Measurements from ENCODE around the gene ANP32E. TPM values are rescaled to one million over a fixed set of nuclear protein-coding genes. Genes with fewer than 3 reads are reported as not detected.

The ANP32E gene
- total and polyA plus RNA-seq, 9 of the 15 experiments (the other 6 are each of a cell fraction or from before 2014, with no cell fraction given) = 60.4 to 197 (median 104) TPM

GRCh38 chr1:150179867-150180266 lies 56.0 kb downstream of the ANP32E start:
- CTCF ChIA-PET (ENCODE audit: low intra/inter-chr PET ratio) = no interaction called here
- Histone ChIP-seq H3K79me2 (ENCODE audit: control insufficient read depth, insufficient read depth, low read length) (no peaks in the 10 kb centered on the region), H3K4me2 (ENCODE audit: insufficient read depth, low read length) (no peak overlapping the region), H3K27me3 (ENCODE audit: control insufficient read depth in 2 of 2, insufficient read depth in 2 of 2, low read length in 2 of 2) (no peaks in the 10 kb centered on the region), H3K4me3 (no peak overlapping the region), H3K9ac (ENCODE audit: insufficient read depth in 1 of 2, low read depth in 2 of 2, low read length in 2 of 2) (no peak overlapping the region), H3K36me3 (ENCODE audit: control insufficient read depth, insufficient read depth, low read length) (no peaks in the 10 kb centered on the region), H3K9me1 (ENCODE audit: control insufficient read depth, insufficient read depth, low read length) (no peaks in the 10 kb centered on the region), H4K20me1 (replicated peaks; ENCODE audit: control insufficient read depth, insufficient read depth, low read length) (no peaks in the 10 kb centered on the region), H3K9me3 (replicated peaks; ENCODE audit: control insufficient read depth, insufficient read depth, low read depth, low read length) (no peaks in the 10 kb centered on the region), H3K27ac (ENCODE audit: extremely low read depth, low read depth, low read length) (no peak overlapping the region), H2AFZ (ENCODE audit: low read depth, low read length) (no peak overlapping the region), H3K4me1 (replicated peaks in 1 of 2; ENCODE audit: control insufficient read depth in 2 of 2, insufficient read depth in 2 of 2, low read length in 2 of 2) (no peaks in the 10 kb centered on the region)
- ATAC-seq (peak; percentile 39; the same call in 2 of the 3 replicates), DNase-seq (ENCODE audit: extremely low read depth in 1 of 4, low spot score in 3 of 4) (no peak), FAIRE-seq (no peak)
- in situ Hi-C loops (cut with MboI) = no loop called here
- TF ChIP-seq C11orf30 (IDR thresholded peaks at IDR 0.05; ENCODE audit: low read depth) (peak; percentile 77), ZNF316 (IDR thresholded peaks at IDR 0.05) (peak; percentile 86), MAFF (IDR thresholded peaks at IDR 0.05; ENCODE audit: low read length) (0 out of 2 replicates have a peak, but pooled peaks have one; percentile 25), NEUROD1 (IDR thresholded peaks at IDR 0.05; ENCODE audit: borderline replicate concordance, low read depth, low read length, partially characterized antibody) (no peak), MAFK (IDR thresholded peaks at IDR 0.05; ENCODE audit: low read length) (peak; percentile 54), MAFG (tag; conservative IDR thresholded peaks at IDR 0.05) (peak; percentile 58), ZNF217 (CRISPR knock-in tag; IDR thresholded peaks at IDR 0.05) (no peak)
- intact Hi-C loops (cut with micrococcal nuclease) = no loop called here
- no TSS peak for BruUV-seq (replicated peaks)
- POLR2A ChIA-PET = interaction anchor here (0.6 to 1.3 kb wide), 5 partner anchors 14 to 292 kb away, joined by 3 to 5 read pairs (median 4); a partner anchor contains a TSS
- WGBS (ENCODE audit: insufficient coverage, low coverage, missing lambda C conversion rate) = 32% methylated on average over 5 of the region's 7 CpGs

GRCh38 chr1:150178548-150178947 lies 57.4 kb downstream of the ANP32E start:
- H4K20me1 ChIP-seq (replicated peaks; ENCODE audit: control insufficient read depth, insufficient read depth, low read length) = no peaks in the 10 kb centered on the region
- no TSS peak for BruUV-seq (replicated peaks)
- H3K79me2 ChIP-seq (ENCODE audit: control insufficient read depth, insufficient read depth, low read length) = no peaks in the 10 kb centered on the region
- no peak overlapping the region for H3K27ac ChIP-seq (ENCODE audit: extremely low read depth, low read depth, low read length)
- TF ChIP-seq NFRKB (IDR thresholded peaks at IDR 0.05; ENCODE audit: low read depth) (no peak), KLF16 (IDR thresholded peaks at IDR 0.05) (no peak), ZNF263 (CRISPR knock-in tag; IDR thresholded peaks at IDR 0.05; ENCODE audit: borderline replicate concordance) (no peak), ZNF431 (CRISPR knock-in tag; IDR thresholded peaks at IDR 0.05) (no peak), RNF219 (CRISPR knock-in tag; IDR thresholded peaks at IDR 0.05) (no peak)
- H3K27me3 ChIP-seq (ENCODE audit: control insufficient read depth in 2 of 2, insufficient read depth in 2 of 2, low read length in 2 of 2) = no peaks in the 10 kb centered on the region
- FAIRE-seq (no peak), DNase-seq (ENCODE audit: extremely low read depth in 1 of 4, low spot score in 3 of 4) (no peak), ATAC-seq (no peak)
- no peaks in the 10 kb centered on the region for H3K9me1 ChIP-seq (ENCODE audit: control insufficient read depth, insufficient read depth, low read length)
- no peak overlapping the region for H3K4me3 ChIP-seq
- H3K9ac ChIP-seq (ENCODE audit: insufficient read depth in 1 of 2, low read depth in 2 of 2, low read length in 2 of 2) = no peak overlapping the region
- CTCF ChIA-PET (ENCODE audit: low intra/inter-chr PET ratio) = no interaction called here
- no peaks in the 10 kb centered on the region for H3K36me3 ChIP-seq (ENCODE audit: control insufficient read depth, insufficient read depth, low read length)
- no peaks in the 10 kb centered on the region for H3K9me3 ChIP-seq (replicated peaks; ENCODE audit: control insufficient read depth, insufficient read depth, low read depth, low read length)
- H3K4me1 ChIP-seq (replicated peaks in 1 of 2; ENCODE audit: control insufficient read depth in 2 of 2, insufficient read depth in 2 of 2, low read length in 2 of 2) = no peaks in the 10 kb centered on the region
- H3K4me2 ChIP-seq (ENCODE audit: insufficient read depth, low read length) = no peak overlapping the region
- POLR2A ChIA-PET = interaction anchor here (0.6 to 1.3 kb wide), 2 partner anchors 16 to 291 kb away, joined by 3 to 5 read pairs; a partner anchor contains a TSS
- intact Hi-C loops (cut with micrococcal nuclease) (no loop called here), in situ Hi-C loops (cut with MboI) (no loop called here)
- no peak overlapping the region for H2AFZ ChIP-seq (ENCODE audit: low read depth, low read length)

All from K562 (cell line).